GM06990 (cell line): ENCODE measurements around the gene CALCOCO1.
A peak's percentile ranks its signal among the peaks of the same experiment; 100 is the strongest.
"Not testable (repeated sequence)": the region's sequence is repeated elsewhere in the genome, so short reads cannot be mapped to it uniquely, and the experiment has no call there.

ENCODE experiments used
- DNase-seq: peaks from one replicate; pipeline ENCODE4 v3.0.0-alpha.2; 2011; ENCODE audit not compliant: insufficient read length; ENCODE audit errors: extremely low read depth
- H3K27me3 ChIP-seq: replicated peaks from 2 replicates; pipeline ENCODE4 v1.6.0; 2011; ENCODE audit warnings: low read length; ENCODE audit not compliant: control insufficient read depth, insufficient read depth
- H3K36me3 ChIP-seq: 2 replicates; pipeline ENCODE4 v1.5.1; 2011; ENCODE audit warnings: low read length; ENCODE audit not compliant: control insufficient read depth, insufficient read depth
- H3K4me3 ChIP-seq: replicated peaks from 2 replicates; pipeline ENCODE4 v1.5.1; 2011; ENCODE audit warnings: low read depth, mild to moderate bottlenecking, control low read depth, low read length
- CTCF ChIP-seq: IDR thresholded peaks from 2 replicates; pipeline ENCODE4 v1.5.1; 2011; ENCODE audit warnings: low read length, control low read depth, mild to moderate bottlenecking, inconsistent platforms; ENCODE audit not compliant: insufficient read depth, poor library complexity, severe bottlenecking

Gene CALCOCO1

GRCh38 chr12:53683983-53684382 is 43.3 kb downstream of the CALCOCO1 start:
- no peaks in the 10 kb centered on the region for H3K36me3 ChIP-seq

DNA sequence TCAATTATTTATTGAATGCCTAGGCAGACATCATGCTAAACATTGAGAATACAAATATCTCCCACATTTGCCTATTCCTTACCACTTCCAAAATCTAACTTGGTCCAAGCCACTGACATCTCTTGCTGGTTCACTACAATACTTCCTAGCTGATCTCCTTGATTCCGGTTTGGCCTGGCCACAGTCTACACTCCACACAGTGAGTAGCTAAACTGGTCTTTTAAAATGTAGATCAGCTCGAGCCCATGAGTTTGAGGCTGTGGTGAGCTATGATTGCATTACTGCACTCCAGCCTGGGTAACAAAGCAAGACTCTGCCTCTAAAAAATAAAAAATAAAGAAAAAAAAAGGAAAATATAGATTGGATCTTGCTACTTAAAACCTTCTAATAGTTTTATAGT is 43.8 kb downstream of the CALCOCO1 start:
- Histone ChIP-seq H3K4me3 (no peak overlapping the region), H3K27me3 (no peaks in the 10 kb centered on the region), H3K36me3 (no peaks in the 10 kb centered on the region)
- no peak for DNase-seq
- TF ChIP-seq CTCF, result no peak

More at GRCh38 chr12:53683983-53684382, 43.3 kb downstream of the CALCOCO1 start:
- no peak for DNase-seq
- H3K4me3 ChIP-seq, result no peak overlapping the region
- H3K27me3 ChIP-seq, result no peaks in the 10 kb centered on the region
- no peak for TF ChIP-seq CTCF

DNA sequence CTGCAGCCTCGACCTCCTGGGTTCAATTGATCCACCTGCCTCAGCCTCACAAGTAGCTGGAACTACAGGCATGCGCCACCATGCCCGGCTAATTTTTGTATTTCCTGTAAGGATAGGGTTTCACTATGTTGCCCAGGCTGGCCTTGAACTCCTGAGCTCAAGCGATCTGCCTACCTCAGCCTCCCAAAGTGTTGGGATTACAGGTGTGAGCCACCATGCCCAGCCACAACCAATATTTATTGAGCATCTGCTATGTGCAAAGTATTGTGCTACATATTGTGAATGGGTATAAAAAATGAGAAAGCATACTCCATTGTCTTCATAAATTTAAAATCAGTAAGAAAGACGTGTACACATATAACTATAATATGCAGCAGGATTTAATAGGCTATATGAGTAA is 47.2 kb downstream of the CALCOCO1 start:
- not testable (repeated sequence) for H3K36me3 ChIP-seq, H3K27me3 ChIP-seq, DNase-seq, H3K4me3 ChIP-seq

- Histone ChIP-seq H3K4me3 (no peak overlapping the region), H3K36me3 (0 out of 2 replicates have a peak, but pooled peaks cover 2% of the 10 kb centered on the region), H3K27me3 (no peaks in the 10 kb centered on the region)
- no peak for TF ChIP-seq CTCF
- DNase-seq, result no peak
Observed at GRCh38 chr12:53677800-53678148, 49.5 kb downstream of the CALCOCO1 start.

DNA sequence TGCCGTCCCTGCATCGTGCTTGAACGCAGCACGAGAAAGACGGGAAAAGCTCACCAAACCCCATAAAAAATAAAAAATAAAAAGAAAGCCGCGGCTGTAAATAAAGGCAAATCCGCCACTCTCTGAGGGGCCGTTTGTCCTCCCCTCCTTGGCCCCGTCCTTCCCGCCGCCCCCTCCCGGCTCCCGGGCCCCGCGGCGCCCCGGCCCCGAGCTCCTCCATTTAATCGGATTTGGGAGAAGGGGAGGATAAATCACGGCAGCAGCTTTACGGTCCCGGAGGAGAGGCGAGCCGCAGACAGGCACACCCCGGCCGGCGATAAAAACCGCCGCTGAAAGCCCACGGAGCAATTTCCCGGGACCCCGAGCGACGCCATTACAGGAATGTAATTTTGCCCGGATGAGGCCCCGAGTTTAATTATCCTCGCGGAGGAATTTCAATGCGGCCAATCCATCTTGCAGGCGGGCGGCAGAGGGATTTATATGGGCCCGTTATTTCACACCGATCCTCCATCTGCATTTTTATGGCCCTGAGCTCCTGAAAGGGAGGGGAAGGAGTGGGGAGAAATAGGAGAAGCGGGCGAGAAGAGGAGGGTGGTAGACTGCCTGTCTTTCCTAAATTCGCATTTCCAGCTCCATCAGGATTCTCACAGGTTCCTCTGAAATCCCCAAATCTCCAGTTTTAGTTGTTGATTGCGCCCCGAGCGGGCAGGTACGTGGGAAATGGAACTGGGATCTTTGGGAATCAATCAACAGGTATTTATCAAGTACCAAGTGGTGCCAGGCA is 50.0 kb downstream of the CALCOCO1 start:
- DNase-seq, result no peak
- peak overlapping the region; percentile 76 for H3K4me3 ChIP-seq
- TF ChIP-seq CTCF, result no peak

DNA sequence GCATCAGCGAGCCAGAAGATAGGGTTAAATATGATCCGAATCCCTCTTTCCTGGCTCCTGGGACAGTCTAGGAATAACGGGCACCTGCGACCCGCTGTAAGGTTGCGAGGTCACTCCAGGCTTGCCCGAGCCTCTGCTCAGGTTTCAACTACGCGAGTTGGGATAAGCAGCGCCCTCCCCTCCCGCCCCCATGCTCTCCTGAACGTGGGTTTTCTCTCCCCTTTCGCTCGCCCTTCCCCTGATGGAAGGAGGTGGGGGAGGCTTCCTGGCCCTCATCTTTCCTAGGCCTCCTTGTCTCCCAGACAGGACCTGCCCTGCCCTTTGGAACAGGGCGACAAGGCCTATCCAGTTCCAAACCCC is 50.6 kb downstream of the CALCOCO1 start:
- Histone ChIP-seq H3K36me3 (peaks cover 2% of the 10 kb centered on the region), H3K27me3 (no peaks in the 10 kb centered on the region), H3K4me3 (peak overlapping the region; percentile 76)
- DNase-seq, result peak; percentile 53
- TF ChIP-seq CTCF, result no peak

More for the DNA sequence above, 50.0 kb downstream of the CALCOCO1 start:
- Histone ChIP-seq H3K36me3 (peaks cover 2% of the 10 kb centered on the region; the same call in 1 of the 2 replicates), H3K27me3 (no peaks in the 10 kb centered on the region)
